Measurements from ENCODE around the gene GLS2. TPM values are rescaled to one million over a fixed set of nuclear protein-coding genes. Genes with fewer than 3 reads are reported as not detected.
A peak's percentile ranks its signal among the peaks of the same experiment; 100 is the strongest.

The GLS2 gene
- total RNA-seq, 1 donor from 2014 or later, result 0.21 TPM

DNA sequence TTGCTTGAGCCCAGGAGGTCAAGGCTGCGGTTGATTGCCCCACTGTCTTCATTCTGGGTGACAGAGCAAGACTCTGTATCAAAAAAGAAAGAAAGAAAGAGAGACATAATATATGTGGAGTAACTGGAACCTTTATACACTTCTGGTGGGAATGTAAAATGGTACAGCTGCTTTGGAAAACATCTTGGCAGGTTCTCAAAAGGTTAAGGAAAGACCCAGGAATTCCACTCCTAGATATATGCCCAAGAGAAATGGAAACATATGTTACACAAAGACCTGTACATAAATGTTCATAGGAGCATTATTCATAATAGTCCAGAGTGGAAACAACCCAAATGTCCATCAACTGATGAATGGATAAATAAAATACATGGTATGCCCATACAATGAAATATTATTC lies 40.9 kb upstream of the GLS2 start:
- H3K4me3 Mint-ChIP-seq (ENCODE audit: unreplicated experiment), result no peak overlapping the region
- no peaks in the 10 kb centered on the region for H3K9me3 Mint-ChIP-seq (ENCODE audit: unreplicated experiment)
- no peak for DNase-seq (ENCODE audit: low spot score)
- peaks cover 3% of the 10 kb centered on the region for H3K27me3 Mint-ChIP-seq (ENCODE audit: unreplicated experiment)
- peaks cover 4% of the 10 kb centered on the region for H3K36me3 Mint-ChIP-seq (ENCODE audit: low read depth, unreplicated experiment)
- no peak overlapping the region for H3K27ac Mint-ChIP-seq (ENCODE audit: unreplicated experiment)
- TF ChIP-seq, protein P1, sequence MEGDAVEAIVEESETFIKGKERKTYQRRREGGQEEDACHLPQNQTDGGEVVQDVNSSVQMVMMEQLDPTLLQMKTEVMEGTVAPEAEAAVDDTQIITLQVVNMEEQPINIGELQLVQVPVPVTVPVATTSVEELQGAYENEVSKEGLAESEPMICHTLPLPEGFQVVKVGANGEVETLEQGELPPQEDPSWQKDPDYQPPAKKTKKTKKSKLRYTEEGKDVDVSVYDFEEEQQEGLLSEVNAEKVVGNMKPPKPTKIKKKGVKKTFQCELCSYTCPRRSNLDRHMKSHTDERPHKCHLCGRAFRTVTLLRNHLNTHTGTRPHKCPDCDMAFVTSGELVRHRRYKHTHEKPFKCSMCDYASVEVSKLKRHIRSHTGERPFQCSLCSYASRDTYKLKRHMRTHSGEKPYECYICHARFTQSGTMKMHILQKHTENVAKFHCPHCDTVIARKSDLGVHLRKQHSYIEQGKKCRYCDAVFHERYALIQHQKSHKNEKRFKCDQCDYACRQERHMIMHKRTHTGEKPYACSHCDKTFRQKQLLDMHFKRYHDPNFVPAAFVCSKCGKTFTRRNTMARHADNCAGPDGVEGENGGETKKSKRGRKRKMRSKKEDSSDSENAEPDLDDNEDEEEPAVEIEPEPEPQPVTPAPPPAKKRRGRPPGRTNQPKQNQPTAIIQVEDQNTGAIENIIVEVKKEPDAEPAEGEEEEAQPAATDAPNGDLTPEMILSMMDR (IDR thresholded peaks at IDR 0.05; ENCODE audit: unreplicated experiment), result no peak
- H3K4me1 Mint-ChIP-seq (ENCODE audit: unreplicated experiment), result peaks cover 10% of the 10 kb centered on the region

DNA sequence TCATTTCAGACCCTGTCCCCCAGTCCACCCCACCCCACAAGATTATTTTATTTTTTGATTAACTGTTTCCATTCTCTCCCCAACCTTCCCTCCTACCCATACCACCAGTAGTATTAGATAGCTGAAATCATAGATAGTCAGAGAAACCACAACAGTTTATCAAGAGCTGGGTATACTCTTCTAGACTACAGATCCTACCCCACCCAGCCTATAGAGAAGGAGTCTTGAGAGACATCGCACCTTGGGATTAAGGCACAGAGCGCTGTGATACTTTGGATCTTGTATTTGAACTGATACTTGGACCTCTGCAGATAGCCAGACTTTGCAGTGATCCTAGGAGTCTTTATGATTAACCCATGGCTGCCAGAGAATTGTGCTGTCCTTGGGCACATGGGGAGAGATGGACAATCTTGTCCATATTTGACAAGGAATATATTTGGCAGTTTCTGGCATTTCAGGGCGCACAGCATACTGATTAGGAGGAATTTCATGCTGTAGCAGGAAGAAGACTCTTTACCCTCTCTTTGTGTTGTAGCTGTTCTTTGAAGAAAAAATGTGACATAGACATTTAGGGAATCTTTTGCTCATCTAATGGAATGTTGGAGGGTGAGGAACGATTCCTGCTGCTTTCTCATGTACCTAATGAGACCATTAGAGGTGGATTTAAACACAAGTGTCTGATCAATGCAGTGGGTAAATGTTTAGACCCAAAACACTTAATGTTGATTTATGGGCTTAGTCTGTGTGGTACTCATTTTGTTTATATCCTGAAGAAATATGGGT lies 34.6 kb upstream of the GLS2 start:
- TF ChIP-seq, protein P1 (IDR thresholded peaks at IDR 0.05; ENCODE audit: unreplicated experiment), result no peak
- no peaks in the 10 kb centered on the region for H3K9me3 Mint-ChIP-seq (ENCODE audit: unreplicated experiment)
- peak overlapping the region; percentile 97 for H3K27ac Mint-ChIP-seq (ENCODE audit: unreplicated experiment)
- peaks cover 39% of the 10 kb centered on the region for H3K4me1 Mint-ChIP-seq (ENCODE audit: unreplicated experiment)
- peaks cover 4% of the 10 kb centered on the region for H3K27me3 Mint-ChIP-seq (ENCODE audit: unreplicated experiment)
- no peaks in the 10 kb centered on the region for H3K36me3 Mint-ChIP-seq (ENCODE audit: low read depth, unreplicated experiment)
- H3K4me3 Mint-ChIP-seq (ENCODE audit: unreplicated experiment), result peak overlapping the region; percentile 96
- no peak for DNase-seq (ENCODE audit: low spot score)

DNA sequence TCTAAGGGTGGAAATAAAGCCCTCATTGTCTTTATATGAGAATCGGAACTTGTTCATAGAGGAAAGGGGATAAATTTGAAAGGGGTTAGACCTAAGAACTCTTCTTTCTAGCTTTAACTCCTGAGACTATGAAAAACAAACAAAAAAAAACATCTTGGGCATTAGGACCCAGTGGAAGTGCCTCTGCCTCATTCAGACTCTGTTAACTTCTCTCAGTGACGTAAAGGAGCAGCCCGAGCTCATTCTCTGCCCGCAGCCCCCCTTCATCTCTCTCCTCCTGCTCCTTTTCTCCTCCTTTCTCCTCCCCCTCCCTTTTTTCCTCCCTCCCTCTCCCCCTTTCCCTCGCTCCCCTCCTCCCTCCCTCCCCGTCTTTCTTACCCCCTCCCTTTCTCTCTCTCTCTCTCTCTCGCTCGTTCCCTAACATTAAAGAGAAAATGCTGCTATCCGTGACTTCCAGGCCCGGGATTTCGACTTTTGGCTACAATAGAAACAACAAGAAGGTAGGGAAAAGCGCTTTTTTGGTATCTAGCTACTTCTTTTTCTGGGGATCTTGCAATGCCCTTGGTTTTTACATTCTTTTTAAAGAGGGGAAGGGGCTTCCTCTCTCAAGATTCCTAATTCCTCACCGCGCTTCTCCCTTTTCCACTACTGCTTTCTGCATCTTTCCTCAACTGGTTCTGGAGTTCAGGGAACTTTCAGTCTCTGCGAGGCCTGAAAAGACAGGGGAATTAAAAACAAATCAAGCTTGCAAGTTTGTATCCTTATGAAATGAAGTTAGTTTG lies 33.8 kb upstream of the GLS2 start, which contains the start of gene RBMS2:
TSS of gene RBMS2 (plus strand) at position 231 of the 782 bp plus-strand sequence. CDS start at position 435, 204 bp downstream.
- Mint-ChIP-seq H3K4me3 (ENCODE audit: unreplicated experiment) (peak within 1 kb of the TSS; percentile 96), H3K27ac (ENCODE audit: unreplicated experiment) (peak within 1 kb of the TSS; percentile 97), H3K36me3 (ENCODE audit: low read depth, unreplicated experiment) (no peaks in the 10 kb centered on the region), H3K27me3 (ENCODE audit: unreplicated experiment) (peaks cover 4% of the 10 kb centered on the region), H3K9me3 (ENCODE audit: unreplicated experiment) (no peaks in the 10 kb centered on the region), H3K4me1 (ENCODE audit: unreplicated experiment) (peaks cover 34% of the 10 kb centered on the region)
- TF ChIP-seq, protein P1 (IDR thresholded peaks at IDR 0.05; ENCODE audit: unreplicated experiment), result no peak
- DNase-seq (ENCODE audit: low spot score), result peak; percentile 50

DNA sequence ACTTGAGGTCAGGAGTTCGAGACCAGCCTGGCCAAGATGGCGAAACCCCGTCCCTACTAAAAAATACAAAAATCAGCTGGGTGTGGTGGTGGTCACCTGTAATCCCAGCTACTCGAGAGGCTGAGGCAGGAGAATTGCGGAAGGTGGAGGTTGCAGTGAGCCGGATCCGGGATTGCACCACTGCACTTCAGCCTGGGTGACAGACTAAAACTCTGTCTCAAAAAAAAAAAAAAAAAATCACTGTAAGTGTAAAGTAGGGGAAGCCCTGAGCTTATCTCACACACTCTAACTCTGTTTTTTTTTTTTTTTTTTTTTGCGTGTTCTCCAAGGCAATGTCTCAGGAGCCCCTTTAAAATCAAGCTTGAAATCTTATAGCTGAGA lies 33.2 kb upstream of the GLS2 start:
- H3K27me3 Mint-ChIP-seq (ENCODE audit: unreplicated experiment), result peaks cover 4% of the 10 kb centered on the region
- no peaks in the 10 kb centered on the region for H3K9me3 Mint-ChIP-seq (ENCODE audit: unreplicated experiment)
- no peaks in the 10 kb centered on the region for H3K36me3 Mint-ChIP-seq (ENCODE audit: low read depth, unreplicated experiment)
- TF ChIP-seq, protein P1 (IDR thresholded peaks at IDR 0.05; ENCODE audit: unreplicated experiment), result no peak
- no peak for DNase-seq (ENCODE audit: low spot score)
- peaks cover 33% of the 10 kb centered on the region for H3K4me1 Mint-ChIP-seq (ENCODE audit: unreplicated experiment)
- peak overlapping the region; percentile 97 for H3K27ac Mint-ChIP-seq (ENCODE audit: unreplicated experiment)
- peak overlapping the region; percentile 69 for H3K4me3 Mint-ChIP-seq (ENCODE audit: unreplicated experiment)
